IMR-90 (cell line): ENCODE data around the gene TFAP2E. TPM values are rescaled to one million over a fixed set of nuclear protein-coding genes. Genes with fewer than 3 reads are reported as not detected.

ENCODE experiments used
- ATAC-seq: fragments of 200-7000 bp; cut with Tn5 transposase; 2 replicates; pipeline ENCODE4 v1.9.1; 2020; ENCODE audit warnings: low read depth, mild to moderate bottlenecking, moderate library complexity
- BruUV-seq: library from RNA; stranded (reverse); fragments of 400-500 nt; replicated peaks from 2 replicates; lab custom pipeline; 2021; lab: Mats Ljungman, UMichigan
- CTCF ChIA-PET: fragments of 300-600 bp; formaldehyde crosslinking; extraction: SDS; loops from one replicate; lab custom pipeline; 2021; ENCODE audit warnings: antibody characterized with exemption; lab: Yijun Ruan, JAX
- POLR2A ChIA-PET: fragments of 300-600 bp; sonication (Branson Sonifier 250); formaldehyde crosslinking; loops from one replicate; lab custom pipeline; 2022; ENCODE audit warnings: antibody characterized with exemption; ENCODE audit not compliant: unreplicated experiment; lab: Charles Lee
- DNase-seq: peaks from one replicate; pipeline ENCODE4 v3.0.0; 2013
- H2AFZ ChIP-seq: replicated peaks from 2 replicates; pipeline ENCODE3; 2013; ENCODE audit warnings: low read length, mild to moderate bottlenecking; ENCODE audit not compliant: poor library complexity
- H2AK5ac ChIP-seq: 2 replicates; pipeline ENCODE4 v1.6.1; 2013; ENCODE audit warnings: low read depth, low read length, inconsistent platforms
- H2AK9ac ChIP-seq: replicated peaks from 2 replicates; pipeline ENCODE3; 2013; ENCODE audit warnings: mild to moderate bottlenecking, low read depth, low read length, moderate library complexity; ENCODE audit not compliant: poor library complexity
- H2BK120ac ChIP-seq: 2 replicates; pipeline ENCODE4 v1.6.1; 2013; ENCODE audit warnings: low read depth, low read length, inconsistent platforms
- H2BK15ac ChIP-seq: 3 replicates; pipeline ENCODE4 v1.6.1; 2013; ENCODE audit warnings: low read depth, low read length, inconsistent platforms
- H2BK20ac ChIP-seq: 2 replicates; pipeline ENCODE4 v1.6.1; 2013; ENCODE audit warnings: low read depth, mild to moderate bottlenecking, inconsistent platforms, low read length, moderate library complexity
- H2BK5ac ChIP-seq: 2 replicates; pipeline ENCODE4 v1.6.1; 2013; ENCODE audit warnings: mild to moderate bottlenecking, low read depth, low read length, inconsistent platforms; ENCODE audit not compliant: poor library complexity, severe bottlenecking
- H3K14ac ChIP-seq: replicated peaks from 2 replicates; pipeline ENCODE4 v1.6.1; 2013; ENCODE audit warnings: low read depth, low read length, inconsistent platforms
- H3K18ac ChIP-seq: 2 replicates; pipeline ENCODE4 v1.6.1; 2013; ENCODE audit warnings: low read depth, low read length, control low read depth
- H3K23ac ChIP-seq: 2 replicates; pipeline ENCODE4 v1.6.1; 2013; ENCODE audit warnings: low read depth, low read length, inconsistent platforms
- H3K27ac ChIP-seq: 2 replicates; pipeline ENCODE4 v1.5.1; 2013; ENCODE audit warnings: mild to moderate bottlenecking, control low read depth, low read length; ENCODE audit not compliant: insufficient read depth
- H3K27me3 ChIP-seq: 2 replicates; pipeline ENCODE4 v1.6.1; 2013; ENCODE audit warnings: low read length; ENCODE audit not compliant: control insufficient read depth, insufficient read depth
- H3K36me3 ChIP-seq: 2 replicates; pipeline ENCODE4 v1.6.1; 2013; ENCODE audit warnings: low read length, mixed read lengths; ENCODE audit not compliant: control insufficient read depth, insufficient read depth
- H3K4ac ChIP-seq: 2 replicates; pipeline ENCODE4 v1.6.1; 2013; ENCODE audit warnings: low read depth, low read length, inconsistent platforms
- H3K4me1 ChIP-seq: 2 replicates; pipeline ENCODE4 v1.6.1; 2013; ENCODE audit warnings: low read length, mixed read lengths; ENCODE audit not compliant: control insufficient read depth, insufficient read depth
- H3K4me2 ChIP-seq: 2 replicates; pipeline ENCODE4 v1.6.1; 2013; ENCODE audit warnings: low read depth, mild to moderate bottlenecking, control low read depth, low read length, moderate library complexity
- H3K4me3 ChIP-seq: 2 replicates; pipeline ENCODE4 v1.5.1; 2013; ENCODE audit warnings: low read depth, mild to moderate bottlenecking, control low read depth, low read length, moderate library complexity; ENCODE audit not compliant: insufficient read depth
- H3K56ac ChIP-seq: 2 replicates; pipeline ENCODE4 v1.6.1; 2013; ENCODE audit warnings: low read length, inconsistent platforms; ENCODE audit not compliant: insufficient read depth; ENCODE audit errors: extremely low read depth
- H3K79me1 ChIP-seq, 2 experiments: 2 replicates each; pipeline ENCODE4 v1.6.1; 2013; ENCODE audit warnings: low read length in 2 of 2, inconsistent platforms in 1 of 2, low read depth in 1 of 2
- H3K9ac ChIP-seq: 2 replicates; pipeline ENCODE4 v1.6.1; 2013; ENCODE audit warnings: low read depth, low read length, control low read depth
- H3K9me1 ChIP-seq: 2 replicates; pipeline ENCODE4 v1.6.1; 2013; ENCODE audit warnings: low read length, inconsistent platforms; ENCODE audit not compliant: insufficient read depth
- H3K9me3 ChIP-seq: 2 replicates; pipeline ENCODE4 v1.6.1; 2013; ENCODE audit warnings: low read length; ENCODE audit not compliant: control insufficient read depth, insufficient read depth
- H4K20me1 ChIP-seq: 2 replicates; pipeline ENCODE4 v1.6.1; 2013; ENCODE audit warnings: low read length, inconsistent platforms; ENCODE audit not compliant: insufficient read depth
- H4K5ac ChIP-seq: 2 replicates; pipeline ENCODE4 v1.6.1; 2013; ENCODE audit warnings: mild to moderate bottlenecking, low read depth, low read length, control low read depth
- H4K8ac ChIP-seq, 2 experiments: 2 replicates each; pipeline ENCODE4 v1.6.1; 2013; ENCODE audit warnings: low read depth in 2 of 2, low read length in 2 of 2, control low read depth in 1 of 2, inconsistent platforms in 1 of 2
- H4K91ac ChIP-seq: 2 replicates; pipeline ENCODE4 v1.6.1; 2013; ENCODE audit warnings: low read depth, low read length, inconsistent platforms; ENCODE audit not compliant: insufficient read depth
- BHLHE40 ChIP-seq: fragments of 150-350 bp; IDR thresholded peaks from 2 replicates; pipeline ENCODE4 v1.6.1; 2016; ENCODE audit warnings: mild to moderate bottlenecking, low read depth, low read length
- CHD1 ChIP-seq: IDR thresholded peaks from 2 replicates; pipeline ENCODE4 v1.6.1; 2012; ENCODE audit warnings: low read depth, low read length, improper control_type of control experiment
- FOS ChIP-seq: fragments of 150-350 bp; IDR thresholded peaks from 2 replicates; pipeline ENCODE4 v1.6.1; 2016; ENCODE audit warnings: low read depth, low read length
- MAFK ChIP-seq: IDR thresholded peaks from 2 replicates; pipeline ENCODE4 v1.6.1; 2012; ENCODE audit warnings: low read depth, low read length, improper control_type of control experiment
- MAZ ChIP-seq: IDR thresholded peaks from 2 replicates; pipeline ENCODE4 v1.6.1; 2012; ENCODE audit warnings: low read depth, mild to moderate bottlenecking, low read length, improper control_type of control experiment, moderate library complexity, borderline replicate concordance
- MXI1 ChIP-seq: IDR thresholded peaks from 2 replicates; pipeline ENCODE4 v1.6.1; 2012; ENCODE audit warnings: low read depth, mild to moderate bottlenecking, low read length, moderate library complexity, borderline replicate concordance
- NFE2L2 ChIP-seq: fragments of 150-350 bp; IDR thresholded peaks from 2 replicates; pipeline ENCODE4 v1.6.1; 2016; ENCODE audit warnings: low read depth, mild to moderate bottlenecking, low read length
- RCOR1 ChIP-seq: IDR thresholded peaks from 2 replicates; pipeline ENCODE4 v1.6.1; 2012; ENCODE audit warnings: mild to moderate bottlenecking, low read length, improper control_type of control experiment; ENCODE audit not compliant: insufficient replicate concordance
- RFX5 ChIP-seq: IDR thresholded peaks from 2 replicates; pipeline ENCODE4 v1.8.0; 2012; ENCODE audit warnings: low read depth, mild to moderate bottlenecking, low read length, moderate library complexity
- SMC3 ChIP-seq: fragments of 150-350 bp; IDR thresholded peaks from 2 replicates; pipeline ENCODE4 v1.6.1; 2016; ENCODE audit warnings: low read depth, mild to moderate bottlenecking, antibody characterized with exemption, low read length, moderate library complexity
- WGBS, 2 experiments: methylation state at CpG; one replicate each; pipeline versions ENCODE4 v1.1.5 to v1.1.7; 2013; ENCODE audit warnings: missing lambda C conversion rate in 2 of 2; ENCODE audit not compliant: insufficient read length in 1 of 2; ENCODE audit errors: extremely low coverage in 2 of 2; 5-methylcytosine and 5-hydroxymethylcytosine counted together
- dilution Hi-C: fragments of 300-500 bp; cut with HindIII; formaldehyde crosslinking; loops from one replicate; pipeline ENCODE4 v1.14.3; 2018; ENCODE audit warnings: low sequenced_read_pairs; ENCODE audit not compliant: unreplicated experiment
- in situ Hi-C: fragments of 300-500 bp; cut with MboI; formaldehyde crosslinking; loops from 3 replicates; pipeline ENCODE4 v1.14.3; 2019; ENCODE audit warnings: low sequenced_read_pairs, inconsistent platforms, mixed read lengths
- intact Hi-C: fragments of 100-400 bp; cut with micrococcal nuclease; formaldehyde crosslinking; loops from 2 replicates; pipeline ENCODE4 v1.10.0; 2022
- polyA plus RNA-seq, 3 experiments: library from polyadenylated mRNA; depleted of rRNA; stranded (reverse); fragments of >200 nt; gene quantifications; 2 replicates each; pipeline ENCODE4 v1.2.3, GENCODE V29; 2012; ENCODE audit warnings: low replicate concordance in 1 of 3
- total RNA-seq: library from RNA; depleted of rRNA; stranded (reverse); fragments of >200 nt; gene quantifications from 2 replicates; pipeline ENCODE4 v1.2.3, GENCODE V29; 2012
- TF ChIP-seq, protein P1 (sequence below): conservative IDR thresholded peaks from 2 replicates; pipeline ENCODE4 v1.5.1; 2012; ENCODE audit warnings: mild to moderate bottlenecking, low read depth, low read length, improper control_type of control experiment
- TF ChIP-seq, protein P2 (sequence below): fragments of 150-350 bp; IDR thresholded peaks from 2 replicates; pipeline ENCODE4 v1.6.1; 2016; ENCODE audit warnings: low read depth, mild to moderate bottlenecking, low read length, moderate library complexity, borderline replicate concordance
- TF ChIP-seq, protein P3 (sequence below): fragments of 150-350 bp; IDR thresholded peaks from 2 replicates; pipeline ENCODE4 v1.6.1; 2017; ENCODE audit warnings: mild to moderate bottlenecking, antibody characterized with exemption, low read length, low read depth

Gene TFAP2E
- total and polyA plus RNA-seq, 2 of the 4 experiments (the other 2 are of a cell fraction): under 0.01 to 0.19 TPM

DNA sequence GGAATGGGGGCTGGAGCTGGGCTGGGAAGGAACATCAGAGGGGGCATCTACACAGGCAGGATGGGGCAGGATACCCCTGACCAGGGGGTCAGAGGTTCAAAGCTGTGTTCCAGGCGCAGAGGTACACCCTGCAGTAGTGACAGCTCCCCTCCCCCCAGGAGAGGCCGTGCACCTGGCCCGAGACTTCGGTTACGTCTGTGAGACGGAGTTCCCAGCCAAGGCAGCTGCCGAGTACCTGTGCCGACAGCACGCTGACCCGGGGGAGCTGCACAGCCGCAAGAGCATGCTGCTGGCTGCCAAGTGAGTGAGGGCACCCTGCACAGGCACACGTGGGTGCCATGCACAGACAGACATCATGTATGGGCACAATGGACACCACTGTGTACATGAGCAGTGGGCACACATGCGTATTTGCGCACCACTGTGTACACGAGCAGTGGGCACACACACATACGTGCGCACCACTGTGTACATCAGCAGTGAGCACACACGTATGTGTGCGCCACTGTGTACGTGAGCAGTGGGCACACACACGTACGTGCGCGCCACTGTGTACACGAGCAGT is 17.4 kb downstream of the TFAP2E start:
- Histone ChIP-seq H3K79me1 (no peaks in the 10 kb centered on the region), H3K4me3 (no peak overlapping the region), H2BK20ac (no peak overlapping the region), H3K14ac (no peak overlapping the region), H3K4me2 (no peak overlapping the region), H2BK120ac (no peak overlapping the region), H3K4me1 (no peaks in the 10 kb centered on the region), H4K8ac (no peak overlapping the region), H3K36me3 (peaks cover under 1% of the 10 kb centered on the region), H3K27me3 (no peaks in the 10 kb centered on the region), H2BK15ac (no peak overlapping the region), H3K9ac (no peak overlapping the region), H2AFZ (peak overlapping the region; percentile 56), H3K18ac (no peak overlapping the region), H3K23ac (no peak overlapping the region), H4K20me1 (no peaks in the 10 kb centered on the region), H4K91ac (no peak overlapping the region), H2AK9ac (no peak overlapping the region), H3K56ac (no peak overlapping the region), H3K9me3 (no peaks in the 10 kb centered on the region), H2BK5ac (no peak overlapping the region), H3K9me1 (peaks cover 19% of the 10 kb centered on the region), H4K5ac (no peak overlapping the region), H3K27ac (no peak overlapping the region), H2AK5ac (no peak overlapping the region), H3K4ac (no peak overlapping the region)
- ChIA-PET CTCF (no interaction called here), POLR2A (no interaction called here)
- DNase-seq (no peak), ATAC-seq (no peak)
- dilution Hi-C loops (no loop called here), intact Hi-C loops (no loop called here), in situ Hi-C loops (no loop called here)
- TF ChIP-seq MAFK (no peak), FOS (no peak), MXI1 (no peak), CHD1 (no peak), RFX5 (no peak), BHLHE40 (no peak), NFE2L2 (no peak), RCOR1 (no peak), MAZ (no peak), SMC3 (no peak)
- TF ChIP-seq, protein P1, sequence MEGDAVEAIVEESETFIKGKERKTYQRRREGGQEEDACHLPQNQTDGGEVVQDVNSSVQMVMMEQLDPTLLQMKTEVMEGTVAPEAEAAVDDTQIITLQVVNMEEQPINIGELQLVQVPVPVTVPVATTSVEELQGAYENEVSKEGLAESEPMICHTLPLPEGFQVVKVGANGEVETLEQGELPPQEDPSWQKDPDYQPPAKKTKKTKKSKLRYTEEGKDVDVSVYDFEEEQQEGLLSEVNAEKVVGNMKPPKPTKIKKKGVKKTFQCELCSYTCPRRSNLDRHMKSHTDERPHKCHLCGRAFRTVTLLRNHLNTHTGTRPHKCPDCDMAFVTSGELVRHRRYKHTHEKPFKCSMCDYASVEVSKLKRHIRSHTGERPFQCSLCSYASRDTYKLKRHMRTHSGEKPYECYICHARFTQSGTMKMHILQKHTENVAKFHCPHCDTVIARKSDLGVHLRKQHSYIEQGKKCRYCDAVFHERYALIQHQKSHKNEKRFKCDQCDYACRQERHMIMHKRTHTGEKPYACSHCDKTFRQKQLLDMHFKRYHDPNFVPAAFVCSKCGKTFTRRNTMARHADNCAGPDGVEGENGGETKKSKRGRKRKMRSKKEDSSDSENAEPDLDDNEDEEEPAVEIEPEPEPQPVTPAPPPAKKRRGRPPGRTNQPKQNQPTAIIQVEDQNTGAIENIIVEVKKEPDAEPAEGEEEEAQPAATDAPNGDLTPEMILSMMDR: no peak
- TF ChIP-seq, protein P2, sequence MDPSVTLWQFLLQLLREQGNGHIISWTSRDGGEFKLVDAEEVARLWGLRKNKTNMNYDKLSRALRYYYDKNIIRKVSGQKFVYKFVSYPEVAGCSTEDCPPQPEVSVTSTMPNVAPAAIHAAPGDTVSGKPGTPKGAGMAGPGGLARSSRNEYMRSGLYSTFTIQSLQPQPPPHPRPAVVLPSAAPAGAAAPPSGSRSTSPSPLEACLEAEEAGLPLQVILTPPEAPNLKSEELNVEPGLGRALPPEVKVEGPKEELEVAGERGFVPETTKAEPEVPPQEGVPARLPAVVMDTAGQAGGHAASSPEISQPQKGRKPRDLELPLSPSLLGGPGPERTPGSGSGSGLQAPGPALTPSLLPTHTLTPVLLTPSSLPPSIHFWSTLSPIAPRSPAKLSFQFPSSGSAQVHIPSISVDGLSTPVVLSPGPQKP: no peak
- TF ChIP-seq, protein P3, sequence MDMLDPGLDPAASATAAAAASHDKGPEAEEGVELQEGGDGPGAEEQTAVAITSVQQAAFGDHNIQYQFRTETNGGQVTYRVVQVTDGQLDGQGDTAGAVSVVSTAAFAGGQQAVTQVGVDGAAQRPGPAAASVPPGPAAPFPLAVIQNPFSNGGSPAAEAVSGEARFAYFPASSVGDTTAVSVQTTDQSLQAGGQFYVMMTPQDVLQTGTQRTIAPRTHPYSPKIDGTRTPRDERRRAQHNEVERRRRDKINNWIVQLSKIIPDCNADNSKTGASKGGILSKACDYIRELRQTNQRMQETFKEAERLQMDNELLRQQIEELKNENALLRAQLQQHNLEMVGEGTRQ: no peak
- no TSS peak for BruUV-seq
- WGBS, 2 experiments: 84% methylated on average over 24 of the region's 25 CpGs; no CpG with 5 or more reads in 1 of the 2 experiments
